Stimulated activated naive CD4-positive, alpha-beta T cell treated with Interleukin-2 at 50 U/mL for 16 hours (primary cell): Measurements from ENCODE around the gene SPRR4.
"Not testable (repeated sequence)": the region's sequence is repeated elsewhere in the genome, so short reads cannot be mapped to it uniquely, and the experiment has no call there.

ENCODE experiments used
- DNase-seq: peaks from one replicate; lab custom pipeline; 2025; lab: John Stamatoyannopoulos, UW

Gene SPRR4

DNA sequence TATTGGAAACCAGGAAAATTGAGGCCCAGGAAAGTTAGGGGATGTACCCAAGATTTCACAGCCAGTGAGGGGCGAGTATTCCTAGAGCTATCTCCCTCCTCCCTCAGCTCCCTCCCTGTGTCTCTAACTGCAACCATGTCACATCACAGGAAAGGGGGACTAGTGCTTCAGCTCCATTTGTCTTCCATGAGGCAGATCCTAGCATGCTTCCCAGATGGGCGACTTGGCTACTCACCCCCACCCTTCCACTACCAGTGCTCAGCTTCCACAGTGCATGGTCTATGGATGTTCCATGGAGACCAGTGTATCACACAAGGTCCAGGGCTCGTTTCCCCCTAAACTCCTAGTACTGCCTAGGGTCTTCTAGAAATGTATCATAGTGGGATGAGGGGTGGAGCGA lies 4.6 kb upstream of the SPRR4 start:
- DNase-seq: no peak

DNA sequence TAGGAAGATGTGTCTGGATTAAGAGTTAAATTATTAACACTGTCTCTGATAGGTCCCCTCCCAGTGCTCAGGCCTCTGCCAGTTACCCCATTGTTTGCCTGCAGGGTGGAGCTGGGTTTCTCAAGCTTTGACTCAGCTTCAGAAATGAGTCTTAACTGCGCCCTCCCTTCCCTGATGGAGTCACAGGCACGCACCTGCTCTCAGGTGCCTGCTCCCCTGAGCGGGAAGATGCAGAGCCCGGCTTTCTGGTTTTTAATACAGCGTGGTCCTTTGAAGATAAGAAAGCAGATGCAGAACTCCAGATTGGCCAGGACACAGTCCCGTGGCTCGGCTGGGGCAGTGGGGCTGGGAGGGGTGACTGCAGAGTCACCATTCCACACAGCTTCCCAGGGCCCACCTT lies 3.2 kb upstream of the SPRR4 start:
- no peak for DNase-seq

DNA sequence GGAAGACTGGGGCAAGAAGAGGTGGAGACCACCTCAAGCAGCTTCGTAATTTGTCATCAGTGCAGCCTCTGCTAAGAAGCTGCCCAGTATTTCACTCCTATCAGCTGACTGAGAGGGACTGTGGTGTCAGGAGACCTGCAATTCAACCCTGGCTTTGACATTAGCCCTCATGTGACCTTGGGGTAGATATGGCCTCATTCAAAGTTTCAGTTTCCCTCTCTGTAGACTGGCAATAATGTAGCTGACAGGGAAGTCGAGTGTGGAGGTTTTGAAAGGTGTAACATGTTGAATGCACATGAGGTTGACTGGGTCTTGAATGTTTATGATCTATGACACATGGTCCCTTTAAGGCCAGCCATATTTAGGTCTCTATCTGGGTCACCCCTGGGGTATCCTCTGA lies 2.2 kb upstream of the SPRR4 start:
- DNase-seq: no peak

DNA sequence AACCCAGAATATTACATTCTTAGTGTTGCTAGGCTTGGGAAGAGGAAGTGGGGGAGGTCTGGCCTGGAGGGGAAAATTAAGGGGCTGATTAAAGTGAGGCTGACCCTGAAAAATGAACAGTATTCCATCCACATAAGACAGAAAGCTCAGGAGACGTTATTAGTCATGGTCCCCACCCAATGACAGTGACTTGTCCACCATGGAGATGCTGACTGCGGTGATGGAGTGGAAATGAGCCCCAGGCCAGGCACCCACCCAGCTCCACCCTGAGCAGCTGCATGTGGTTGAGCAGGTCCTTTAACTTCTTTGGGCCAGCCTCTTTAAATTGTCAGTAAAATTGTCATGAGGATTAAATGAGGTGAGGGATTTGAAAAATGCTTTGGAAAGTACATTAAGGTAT lies 1.4 kb upstream of the SPRR4 start:
- DNase-seq: no peak

- no peak for DNase-seq
These were observed 1.9 kb downstream of the SPRR4 start for GRCh38 chr1:152972196-152972886.

DNA sequence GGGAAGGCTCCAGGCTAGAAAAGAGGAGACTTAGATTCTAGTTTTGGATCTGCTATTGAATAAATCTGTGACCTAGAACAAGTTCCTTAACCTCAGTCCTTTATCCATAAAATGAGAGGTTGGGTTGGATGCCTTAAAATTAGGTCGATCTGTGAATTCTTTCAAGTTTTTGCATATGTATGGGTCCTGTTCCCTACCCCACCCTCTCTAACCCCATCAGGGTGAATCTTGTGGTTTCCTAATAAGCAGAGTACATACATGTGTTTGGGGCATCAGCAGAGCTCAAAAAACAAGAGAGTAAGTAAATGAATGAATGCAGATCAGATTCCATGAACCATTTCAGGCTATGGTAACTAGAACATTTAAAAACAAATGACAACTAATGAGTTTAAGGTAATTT lies 6.2 kb downstream of the SPRR4 start:
- no peak for DNase-seq

- no peak for DNase-seq
These were observed 7.2 kb downstream of the SPRR4 start for GRCh38 chr1:152977614-152978013.

DNA sequence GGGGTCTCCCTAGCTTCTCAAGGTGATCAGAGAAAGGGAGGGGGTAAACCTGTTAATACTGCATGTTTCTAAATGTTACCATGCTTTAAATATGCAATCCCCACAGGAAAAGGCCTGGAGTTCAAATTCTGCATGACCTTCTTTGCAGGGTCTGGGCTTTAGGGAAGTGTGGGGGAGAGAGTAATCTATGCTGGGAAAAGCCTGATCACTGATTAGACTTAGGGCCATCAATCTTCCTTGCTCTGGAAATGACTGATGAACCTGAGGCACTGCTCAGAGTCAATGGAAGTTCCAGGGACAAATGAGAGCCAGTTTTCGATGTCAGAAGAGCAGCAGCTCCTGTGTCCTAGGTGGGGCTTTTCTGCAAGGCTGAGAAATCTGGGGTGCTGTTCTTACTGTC lies 10.2 kb downstream of the SPRR4 start:
- DNase-seq: no peak

- no peak for DNase-seq
These were observed 10.9 kb downstream of the SPRR4 start for GRCh38 chr1:152981146-152981871.

DNA sequence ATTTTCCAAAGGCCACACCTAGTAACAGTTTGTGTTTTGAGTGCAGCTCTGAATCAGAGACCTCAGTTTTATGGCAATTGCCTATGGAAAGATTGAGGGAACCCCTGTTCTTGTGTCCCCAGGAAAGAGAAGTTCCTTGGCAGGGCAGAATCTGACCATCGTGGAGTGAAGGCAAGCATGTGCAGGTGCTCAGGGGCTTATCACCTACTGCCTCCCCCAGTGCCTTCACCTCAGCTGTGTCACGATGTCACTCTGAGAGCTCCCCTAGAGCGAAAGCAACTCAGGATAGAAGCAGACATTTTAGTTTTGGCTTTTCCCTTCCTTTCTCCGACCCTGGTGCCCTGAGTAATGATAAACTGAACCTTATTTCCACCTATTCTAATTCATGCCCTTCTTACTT lies 11.6 kb downstream of the SPRR4 start:
- no peak for DNase-seq

- no peak for DNase-seq
These were observed 12.8 kb downstream of the SPRR4 start for GRCh38 chr1:152983234-152983633.

DNA sequence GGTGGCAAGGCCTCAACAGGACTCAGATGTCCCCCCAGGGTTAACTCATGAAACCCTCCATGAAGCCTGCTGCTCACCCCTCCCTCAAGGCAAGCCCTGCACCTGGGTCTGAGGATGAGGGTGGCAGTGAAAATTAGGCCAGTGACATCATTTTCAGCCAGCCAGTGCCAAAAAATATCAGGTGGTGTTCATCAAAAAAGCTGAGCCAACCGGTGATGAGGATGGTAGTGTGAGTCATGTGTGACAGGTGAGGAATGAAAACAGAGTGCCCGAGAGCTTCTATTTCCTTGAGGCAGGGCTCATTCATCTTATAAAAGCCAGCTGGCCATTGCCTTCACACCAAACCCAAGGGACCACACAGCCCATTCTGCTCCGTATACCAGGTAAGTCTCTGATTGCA lies 13.3 kb downstream of the SPRR4 start, which contains the start of gene SPRR1A:
Gene SPRR1A, plus strand, starts transcription at position 339 of the 400 bp plus-strand sequence. CDS start 1,150 bp downstream, outside the sequence.
- DNase-seq: no peak

DNA sequence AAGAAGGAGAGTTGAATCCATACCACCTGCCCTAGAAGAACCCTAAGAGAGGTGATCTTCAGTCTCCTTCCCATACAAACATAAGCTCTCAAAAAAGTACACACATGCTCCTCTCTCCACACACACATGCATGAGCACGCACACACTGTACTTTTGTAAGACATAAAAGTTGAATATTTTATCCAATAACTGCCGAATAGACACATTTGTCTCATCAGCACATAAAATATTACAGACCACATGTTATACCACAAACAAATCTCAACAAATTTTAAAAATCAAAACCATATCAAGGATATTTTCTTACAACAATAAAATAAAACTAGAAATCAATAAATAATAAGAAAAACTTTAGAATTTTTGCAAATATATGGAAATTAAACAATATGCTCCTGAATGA lies 16.1 kb downstream of the SPRR4 start:
- DNase-seq: no peak

DNA sequence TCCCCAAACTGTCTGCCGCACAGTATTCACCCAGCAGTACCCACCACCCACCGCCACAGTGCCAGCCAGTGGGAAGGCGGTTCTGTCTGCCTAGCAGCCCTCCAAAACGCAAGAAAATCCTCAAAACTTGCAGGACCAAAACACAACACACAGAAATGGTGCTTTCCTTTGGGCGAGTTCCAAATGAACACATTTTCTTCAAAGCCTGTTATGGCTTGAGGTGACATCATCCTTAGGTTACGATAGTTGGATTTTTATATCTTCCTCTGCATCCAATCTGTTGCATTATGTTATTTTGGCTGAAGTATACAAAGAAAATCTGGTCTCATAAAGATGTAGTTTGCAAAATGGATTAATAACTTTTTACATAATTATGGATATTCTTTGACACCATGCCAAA lies 22.7 kb downstream of the SPRR4 start:
- DNase-seq: no peak

DNA sequence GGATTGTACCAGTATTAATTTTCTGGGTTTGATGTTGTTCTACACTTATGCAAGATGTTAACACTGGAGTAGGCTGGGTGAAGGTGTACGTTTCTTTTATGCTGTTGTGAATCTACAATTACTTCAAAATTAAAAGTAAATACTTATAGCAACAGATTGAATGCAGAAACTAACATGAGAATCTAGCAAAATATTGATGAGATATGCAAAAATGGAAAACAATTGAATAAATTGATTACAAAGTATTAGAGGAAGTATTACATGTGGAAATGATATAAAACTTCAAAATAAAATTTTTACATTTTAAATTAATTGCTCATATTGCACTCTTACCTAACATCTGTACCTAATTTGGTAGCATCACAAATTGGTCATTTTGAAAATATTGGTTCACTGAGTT lies 25.4 kb downstream of the SPRR4 start:
- DNase-seq: no peak

- DNase-seq: no peak
These were observed 26.4 kb downstream of the SPRR4 start for GRCh38 chr1:152996633-152997400.

DNA sequence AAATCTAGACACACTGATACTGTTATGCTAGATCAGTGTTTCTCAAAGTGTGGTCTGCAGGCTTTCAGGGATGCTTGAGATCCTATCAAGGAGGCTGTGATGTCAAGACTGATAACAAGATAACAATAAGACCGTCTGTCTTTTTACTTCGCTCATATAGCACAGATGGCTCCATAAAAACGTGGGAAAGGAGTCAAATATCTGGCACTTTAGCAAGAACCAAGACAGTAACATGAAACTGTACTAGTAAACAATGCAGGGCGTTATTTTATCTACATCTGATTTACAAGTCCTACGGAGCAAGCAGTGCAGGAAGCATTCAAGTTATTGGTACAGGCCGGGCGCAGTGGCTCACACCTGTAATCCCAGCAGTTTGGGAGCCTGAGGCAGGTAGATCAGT lies 27.5 kb downstream of the SPRR4 start:
- DNase-seq: no peak

DNA sequence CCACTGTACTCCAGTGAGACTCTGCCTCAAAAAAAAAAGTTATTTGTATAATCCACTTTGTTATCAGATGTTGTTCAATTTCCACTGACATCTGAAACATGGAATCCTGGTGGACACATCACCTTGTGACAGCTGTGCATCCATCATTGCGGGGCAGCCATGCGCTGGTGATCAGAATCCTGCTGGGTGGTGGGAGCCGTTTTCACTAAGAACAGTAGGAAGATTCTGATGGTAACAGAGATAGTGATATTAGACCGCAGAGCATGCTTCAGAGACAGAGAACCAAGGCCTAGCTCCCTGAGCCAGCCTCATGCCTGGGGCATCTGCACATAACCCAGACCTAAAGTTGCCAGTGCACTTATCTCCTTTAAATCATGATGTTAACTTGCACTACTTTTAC lies 28.0 kb downstream of the SPRR4 start:
- DNase-seq: no peak

- DNase-seq: no peak
These were observed 29.4 kb downstream of the SPRR4 start for GRCh38 chr1:152999818-153000217.

DNA sequence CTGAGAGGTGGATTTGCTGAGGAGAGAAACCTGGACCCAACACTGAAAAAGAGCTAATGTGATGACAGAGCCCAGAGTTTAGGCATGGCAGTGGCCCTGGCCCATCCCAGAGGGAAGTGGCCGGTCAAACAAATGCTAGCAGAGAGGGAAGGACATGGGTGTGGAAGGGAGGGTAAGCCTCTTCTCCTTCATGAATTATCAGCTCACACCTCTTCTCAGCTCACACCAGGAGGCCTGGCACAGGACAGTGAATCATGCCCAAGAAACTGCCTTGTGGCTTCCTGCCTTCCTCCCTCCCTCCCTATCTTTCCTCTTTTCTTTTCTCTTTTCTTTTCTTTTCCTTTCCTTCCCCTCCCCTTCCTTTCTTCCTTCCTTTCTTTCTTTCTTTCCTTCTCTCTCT lies 29.8 kb downstream of the SPRR4 start:
- no peak for DNase-seq

DNA sequence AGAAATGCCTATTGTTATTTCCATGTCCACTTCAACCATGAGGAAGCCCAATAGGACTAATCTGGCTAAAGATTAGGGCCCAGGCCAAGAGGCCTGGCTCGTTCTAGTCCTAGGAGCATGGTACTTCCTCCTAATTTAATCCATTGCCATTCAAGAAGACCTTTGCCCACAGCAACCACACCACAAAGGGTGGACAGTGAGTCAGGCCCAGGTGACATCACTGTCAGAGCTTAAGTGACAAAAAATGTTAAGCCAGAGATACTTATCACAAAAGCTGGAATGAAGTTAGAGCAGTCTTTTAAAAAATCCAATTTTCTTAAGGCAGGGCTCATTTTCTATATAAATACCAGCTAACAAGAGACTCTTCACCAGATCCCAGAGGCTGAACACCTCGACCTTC lies 30.9 kb downstream of the SPRR4 start, which contains the start of gene SPRR3:
Gene SPRR3, plus strand, starts transcription at position 368 of the 400 bp plus-strand sequence. CDS start 1,272 bp downstream, outside the sequence.
- DNase-seq: no peak

DNA sequence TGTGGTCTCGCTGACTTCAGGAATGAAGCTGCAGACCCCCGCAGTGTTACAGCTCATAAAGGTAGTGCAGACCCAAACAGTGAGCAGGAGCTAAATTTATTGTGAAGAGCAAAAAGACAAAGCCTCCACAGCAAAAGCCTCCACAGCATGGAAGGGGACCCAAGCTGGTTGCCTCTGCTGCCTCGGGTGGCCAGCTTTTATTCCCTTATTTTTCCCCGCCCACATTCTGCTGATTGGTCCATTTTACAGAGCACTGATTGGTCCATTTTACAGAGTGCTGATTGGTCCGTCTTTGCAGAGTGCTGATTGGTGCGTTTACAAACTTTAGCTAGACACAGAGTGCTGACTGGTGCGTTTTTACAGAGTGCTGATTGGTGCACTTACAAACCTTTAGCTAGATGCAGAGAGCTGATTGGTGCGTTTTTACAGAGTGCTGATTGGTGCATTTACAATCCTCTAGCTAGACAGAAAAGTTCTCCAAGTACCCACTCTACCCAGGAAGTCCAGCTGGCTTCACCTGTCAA lies 40.8 kb downstream of the SPRR4 start:
- not testable (repeated sequence) for DNase-seq

DNA sequence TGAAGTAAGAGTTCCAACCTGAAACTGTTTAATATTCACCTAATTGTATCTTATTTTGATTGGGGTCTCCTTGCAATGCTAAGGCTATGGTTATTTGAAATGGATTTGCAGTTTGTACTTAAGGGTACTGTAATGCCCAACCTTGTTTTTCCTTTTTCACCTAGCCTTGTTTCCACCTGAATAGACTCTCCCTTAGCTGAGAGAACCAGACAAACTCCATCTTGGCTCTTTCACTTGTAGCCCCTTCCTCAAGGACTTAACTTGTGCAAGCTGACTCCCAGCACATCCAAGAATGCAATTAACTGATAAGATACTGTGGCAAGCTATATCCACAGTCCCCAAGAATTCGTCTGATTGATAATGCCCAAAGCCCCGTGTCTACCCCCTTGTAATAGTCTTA lies 51.4 kb downstream of the SPRR4 start:
- not testable (repeated sequence) for DNase-seq
